Measurements from ENCODE around the gene CAMTA1. TPM values are rescaled to one million over a fixed set of nuclear protein-coding genes. Genes with fewer than 3 reads are reported as not detected.

CAMTA1 gene
- total and polyA plus RNA-seq, 4 donors, result 48.1 to 140 (median 52.3) TPM

DNA sequence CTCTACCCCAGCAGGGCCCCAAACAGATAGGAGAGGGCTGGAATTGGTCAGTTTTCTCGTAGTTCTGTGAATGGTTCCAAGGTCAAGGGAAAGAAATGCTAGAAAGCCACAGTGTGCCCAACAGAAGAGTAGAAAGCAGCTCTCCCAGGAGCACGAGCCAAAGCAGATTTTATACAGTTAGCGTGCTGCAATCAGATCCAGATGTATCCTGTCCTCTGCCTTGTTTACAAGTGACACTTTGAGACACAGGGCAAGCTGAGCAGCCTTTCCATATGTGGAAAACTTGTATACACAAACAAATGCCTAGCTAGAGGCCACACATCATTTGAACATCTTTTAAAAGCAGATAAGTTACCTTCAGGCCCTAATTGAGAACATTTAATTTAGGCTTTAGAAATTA, 992.3 kb downstream of the CAMTA1 start:
- peak; percentile 53 to 88 (median 82) for DNase-seq
- no peak overlapping the region for H3K27ac ChIP-seq (ENCODE audit: low read depth in 1 of 2, low read length in 1 of 2)
- whole genome bisulfite sequencing, 2 donors, result 72% methylated on average over 3 of the region's 3 CpGs

DNA sequence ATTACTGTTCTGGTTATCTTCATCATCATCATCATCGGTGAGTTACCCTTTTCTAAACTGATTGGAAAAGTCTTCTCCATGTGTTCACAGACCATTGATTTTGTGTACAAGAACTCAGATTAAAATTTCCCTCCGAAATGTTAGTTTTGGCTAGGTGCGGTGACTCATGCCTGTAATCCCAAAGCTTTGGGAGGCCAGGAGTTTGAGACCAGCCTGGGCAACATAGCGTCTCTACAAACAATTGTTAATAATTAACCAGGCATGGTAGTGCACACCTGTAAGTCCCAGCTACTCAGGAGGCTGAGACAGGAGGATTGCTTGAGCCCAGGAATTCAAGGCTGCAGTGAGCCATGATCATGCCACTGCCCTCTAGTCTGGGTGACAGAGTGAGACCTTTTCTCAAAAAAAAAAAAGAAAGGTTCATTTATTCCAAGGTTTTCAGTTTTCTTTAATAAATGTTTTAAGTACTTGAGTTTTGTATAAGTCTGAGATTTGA, 992.9 kb downstream of the CAMTA1 start:
- Histone ChIP-seq H3K27ac (ENCODE audit: low read depth in 1 of 2, low read length in 1 of 2) (no peak overlapping the region), H3K4me3 (no peak overlapping the region), H3K27me3 (ENCODE audit: control insufficient read depth in 3 of 3, insufficient read depth in 3 of 3, low read length in 2 of 3) (no peaks in the 10 kb centered on the region), H3K9me3 (ENCODE audit: control insufficient read depth in 4 of 4, insufficient read depth in 3 of 4, low read length in 3 of 4) (no peaks in the 10 kb centered on the region), H3K9ac (ENCODE audit: insufficient read depth in 1 of 2, low read length in 2 of 2) (no peak overlapping the region), H3K36me3 (ENCODE audit: control insufficient read depth in 4 of 4, insufficient read depth in 4 of 4, low read length in 4 of 4) (peaks cover 13 to 29% (median 22%) of the 10 kb centered on the region in 4 donors), H3K4me1 (ENCODE audit: control insufficient read depth in 5 of 5, insufficient read depth in 5 of 5, low read length in 5 of 5) (peaks cover 0 to 16% (median 2%) of the 10 kb centered on the region in 5 donors)
- 92 to 96% methylated on average over 4 of the region's 4 CpGs for WGBS, 2 donors
- ATAC-seq (ENCODE audit: insufficient read depth, low FRiP score) (no peak), DNase-seq (no peak)
- TF ChIP-seq, protein P1, sequence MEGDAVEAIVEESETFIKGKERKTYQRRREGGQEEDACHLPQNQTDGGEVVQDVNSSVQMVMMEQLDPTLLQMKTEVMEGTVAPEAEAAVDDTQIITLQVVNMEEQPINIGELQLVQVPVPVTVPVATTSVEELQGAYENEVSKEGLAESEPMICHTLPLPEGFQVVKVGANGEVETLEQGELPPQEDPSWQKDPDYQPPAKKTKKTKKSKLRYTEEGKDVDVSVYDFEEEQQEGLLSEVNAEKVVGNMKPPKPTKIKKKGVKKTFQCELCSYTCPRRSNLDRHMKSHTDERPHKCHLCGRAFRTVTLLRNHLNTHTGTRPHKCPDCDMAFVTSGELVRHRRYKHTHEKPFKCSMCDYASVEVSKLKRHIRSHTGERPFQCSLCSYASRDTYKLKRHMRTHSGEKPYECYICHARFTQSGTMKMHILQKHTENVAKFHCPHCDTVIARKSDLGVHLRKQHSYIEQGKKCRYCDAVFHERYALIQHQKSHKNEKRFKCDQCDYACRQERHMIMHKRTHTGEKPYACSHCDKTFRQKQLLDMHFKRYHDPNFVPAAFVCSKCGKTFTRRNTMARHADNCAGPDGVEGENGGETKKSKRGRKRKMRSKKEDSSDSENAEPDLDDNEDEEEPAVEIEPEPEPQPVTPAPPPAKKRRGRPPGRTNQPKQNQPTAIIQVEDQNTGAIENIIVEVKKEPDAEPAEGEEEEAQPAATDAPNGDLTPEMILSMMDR (IDR thresholded peaks at IDR 0.05; ENCODE audit: control extremely low read depth, extremely low read depth), result no peak

More for the DNA sequence above, 992.3 kb downstream of the CAMTA1 start:
- no peaks in the 10 kb centered on the region for H3K9me3 ChIP-seq (ENCODE audit: control insufficient read depth in 4 of 4, insufficient read depth in 3 of 4, low read length in 3 of 4)
- no peak overlapping the region for H3K9ac ChIP-seq (ENCODE audit: insufficient read depth in 1 of 2, low read length in 2 of 2)
- H3K27me3 ChIP-seq (ENCODE audit: control insufficient read depth in 3 of 3, insufficient read depth in 3 of 3, low read length in 2 of 3), result no peaks in the 10 kb centered on the region
- peaks cover 0 to 16% (median 2%) of the 10 kb centered on the region in 5 donors for H3K4me1 ChIP-seq (ENCODE audit: control insufficient read depth in 5 of 5, insufficient read depth in 5 of 5, low read length in 5 of 5)
- ATAC-seq (ENCODE audit: insufficient read depth, low FRiP score), result no peak
- peaks cover 16 to 29% (median 23%) of the 10 kb centered on the region in 4 donors for H3K36me3 ChIP-seq (ENCODE audit: control insufficient read depth in 4 of 4, insufficient read depth in 4 of 4, low read length in 4 of 4)
- no peak overlapping the region for H3K4me3 ChIP-seq
- TF ChIP-seq, protein P1 (IDR thresholded peaks at IDR 0.05; ENCODE audit: control extremely low read depth, extremely low read depth), result no peak

DNA sequence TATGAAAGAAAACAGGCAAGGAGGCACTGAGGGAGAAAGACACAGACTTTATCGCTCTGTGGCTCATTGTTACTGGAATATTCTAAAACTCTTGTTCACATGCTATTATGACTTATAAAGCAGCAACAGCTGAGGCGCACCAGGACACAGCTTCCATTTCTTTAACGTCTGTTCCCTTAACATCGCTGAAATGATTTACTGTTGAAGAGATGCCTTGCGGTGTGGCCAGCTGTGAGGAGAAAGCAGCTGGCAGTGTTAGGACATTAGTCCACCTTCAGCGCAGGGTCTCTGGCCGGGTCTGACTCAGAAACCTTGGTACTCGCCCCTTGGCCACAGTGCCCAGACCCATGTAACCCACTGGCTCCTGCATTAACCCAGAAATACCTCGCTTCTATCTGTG, 995.7 kb downstream of the CAMTA1 start:
- no peak overlapping the region for H3K27ac ChIP-seq (ENCODE audit: low read depth in 1 of 2, low read length in 1 of 2)
- H3K4me3 ChIP-seq, result no peak overlapping the region
- ATAC-seq (ENCODE audit: insufficient read depth, low FRiP score) (no peak), DNase-seq (no peak)
- no peak overlapping the region for H3K9ac ChIP-seq (ENCODE audit: insufficient read depth in 1 of 2, low read length in 2 of 2)
- peaks cover 11 to 25% (median 20%) of the 10 kb centered on the region in 4 donors for H3K36me3 ChIP-seq (ENCODE audit: control insufficient read depth in 4 of 4, insufficient read depth in 4 of 4, low read length in 4 of 4)
- TF ChIP-seq, protein P1 (IDR thresholded peaks at IDR 0.05; ENCODE audit: control extremely low read depth, extremely low read depth), result no peak
- H3K9me3 ChIP-seq (ENCODE audit: control insufficient read depth in 4 of 4, insufficient read depth in 3 of 4, low read length in 3 of 4), result no peaks in the 10 kb centered on the region
- no peaks in the 10 kb centered on the region for H3K27me3 ChIP-seq (ENCODE audit: control insufficient read depth in 3 of 3, insufficient read depth in 3 of 3, low read length in 2 of 3)
- peaks cover 0 to 16% (median 2%) of the 10 kb centered on the region in 5 donors for H3K4me1 ChIP-seq (ENCODE audit: control insufficient read depth in 5 of 5, insufficient read depth in 5 of 5, low read length in 5 of 5)
- WGBS, 2 donors, result 88 to 94% methylated on average over 9 of the region's 9 CpGs

DNA sequence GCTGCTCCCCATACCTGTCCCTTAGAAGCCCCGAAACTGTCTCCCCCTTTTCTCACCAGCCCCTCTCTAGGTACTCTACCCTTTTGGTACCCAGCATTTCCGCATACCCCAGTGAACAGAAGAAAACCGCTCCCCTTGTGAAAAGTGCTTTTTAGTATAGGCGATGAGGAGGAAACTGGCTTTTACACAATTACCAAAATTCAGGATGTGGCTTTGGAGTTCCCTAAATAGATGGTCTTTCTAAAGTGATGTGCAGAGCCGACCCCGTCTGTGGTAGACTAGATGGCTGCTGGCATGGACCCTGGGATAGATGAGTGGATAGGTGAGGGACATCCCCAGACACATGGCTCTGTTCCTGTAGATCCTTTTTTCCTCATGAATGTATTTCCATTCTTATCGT, 996.2 kb downstream of the CAMTA1 start:
- H3K4me1 ChIP-seq (ENCODE audit: control insufficient read depth in 5 of 5, insufficient read depth in 5 of 5, low read length in 5 of 5), result peaks cover 0 to 16% (median 2%) of the 10 kb centered on the region in 5 donors
- H3K4me3 ChIP-seq, result no peak overlapping the region
- no peaks in the 10 kb centered on the region for H3K9me3 ChIP-seq (ENCODE audit: control insufficient read depth in 4 of 4, insufficient read depth in 3 of 4, low read length in 3 of 4)
- H3K9ac ChIP-seq (ENCODE audit: insufficient read depth in 1 of 2, low read length in 2 of 2), result no peak overlapping the region
- peaks cover 11 to 25% (median 20%) of the 10 kb centered on the region in 4 donors for H3K36me3 ChIP-seq (ENCODE audit: control insufficient read depth in 4 of 4, insufficient read depth in 4 of 4, low read length in 4 of 4)
- 22 to 54% methylated on average over 7 of the region's 7 CpGs for WGBS, 2 donors
- no peaks in the 10 kb centered on the region for H3K27me3 ChIP-seq (ENCODE audit: control insufficient read depth in 3 of 3, insufficient read depth in 3 of 3, low read length in 2 of 3)
- no peak overlapping the region for H3K27ac ChIP-seq (ENCODE audit: low read depth in 1 of 2, low read length in 1 of 2)
- TF ChIP-seq, protein P1 (IDR thresholded peaks at IDR 0.05; ENCODE audit: control extremely low read depth, extremely low read depth), result no peak
- DNase-seq, result no peak
- no peak for ATAC-seq (ENCODE audit: insufficient read depth, low FRiP score)

Data from lung (tissue), 12 donors.